K562 (cell line): Measurements from ENCODE around the gene DLGAP3. TPM values are rescaled to one million over a fixed set of nuclear protein-coding genes. Genes with fewer than 3 reads are reported as not detected.

ENCODE experiments used
- CC2D1A ChIP-seq: fragments of 450-650 bp; IDR thresholded peaks from 2 replicates; pipeline ENCODE4 v1.6.1; 2017; ENCODE audit warnings: mild to moderate bottlenecking
- CEBPZ ChIP-seq: fragments of 150-350 bp; IDR thresholded peaks from 2 replicates; pipeline ENCODE4 v1.6.1; 2014; ENCODE audit warnings: low read depth, mild to moderate bottlenecking, low read length, borderline replicate concordance
- COPS2 ChIP-seq: fragments of 450-650 bp; conservative IDR thresholded peaks from 2 replicates; pipeline ENCODE4 v1.6.1; 2016; ENCODE audit warnings: mild to moderate bottlenecking, moderate library complexity
- FOXK1 ChIP-seq: sonication (generic); formaldehyde crosslinking; IDR thresholded peaks from 2 replicates; pipeline ENCODE4 v1.8.0; 2022; ENCODE audit warnings: missing genetic modification reagents, mild to moderate bottlenecking, borderline replicate concordance
- ZNF121 ChIP-seq: sonication (generic); formaldehyde crosslinking; conservative IDR thresholded peaks from 2 replicates; pipeline ENCODE4 v1.8.0; 2022; ENCODE audit warnings: missing genetic modification reagents
- polyA plus RNA-seq, 8 experiments: library from polyadenylated mRNA; depleted of rRNA in 4 of 8; stranded (reverse) in 5 of 8; unstranded in 3 of 8; fragments of >200 nt; fragmentation: Nextera tagmentation in 2 of 8; fragmentation: Illumina TruSeq in 1 of 8; extraction: Ambion mirVana in 2 of 8; extraction: Trizol in 1 of 8; gene quantifications; 2 replicates each; pipeline versions ENCODE4 v1.2.1 to v1.2.3, GENCODE V29; 2011 to 2014; ENCODE audit warnings: inconsistent platforms in 1 of 8, missing spikeins in 1 of 8
- total RNA-seq, 7 experiments: library from RNA; depleted of rRNA in 6 of 7; stranded (reverse); fragments of >200 nt in 6 of 7; fragmentation: Illumina TruSeq in 2 of 7; extraction: Trizol in 2 of 7; gene quantifications; 2 replicates each; pipeline versions ENCODE4 v1.2.1 to v1.2.3, GENCODE V29; 2011 to 2021; ENCODE audit warnings: low replicate concordance in 1 of 7
- TF ChIP-seq, protein P1 (sequence below): fragments of 250-450 bp; sonication (Bioruptor Pico); IDR thresholded peaks from 2 replicates; pipeline ENCODE4 v1.4.0; 2020
- TF ChIP-seq, protein P2 (sequence below), 3 experiments: fragments of 200-800 bp in 1 of 3; fragments of 250-450 bp in 1 of 3; fragments of 450-650 bp in 1 of 3; sonication (Bioruptor Pico) in 1 of 3; sonication (Bioruptor generic) in 1 of 3; formaldehyde crosslinking in 1 of 3; IDR thresholded peaks; 2 replicates each; pipeline versions ENCODE4 v1.6.1 to v1.8.0; 2016 to 2022; ENCODE audit warnings: mild to moderate bottlenecking in 2 of 3, missing genetic modification characterization in 2 of 3, missing compliant biosample characterization in 1 of 3, moderate library complexity in 1 of 3
- TF ChIP-seq, protein P3 (sequence below): fragments of 450-650 bp; IDR thresholded peaks from 2 replicates; pipeline ENCODE4 v1.6.1; 2018; ENCODE audit not compliant: partially characterized antibody
- TF ChIP-seq, protein P4 (sequence below), 2 experiments: fragments of 450-650 bp in 1 of 2; IDR thresholded peaks; 2 replicates each; pipeline ENCODE4 v1.6.1; 2011 to 2017; ENCODE audit warnings: low read depth in 2 of 2, antibody characterized with exemption in 1 of 2, borderline replicate concordance in 1 of 2, low read length in 1 of 2, mild to moderate bottlenecking in 1 of 2, mixed read lengths in 1 of 2; ENCODE audit not compliant: control insufficient read depth in 1 of 2

The DLGAP3 gene
- total and polyA plus RNA-seq, 9 of the 15 experiments (the other 6 are each of a cell fraction or from before 2014, with no cell fraction given), result 0.01 to 0.16 (median 0.07) TPM; not detected in 6

GRCh38 chr1:34845131-34845901, 84.1 kb downstream of the DLGAP3 start (continued):
- TF ChIP-seq CEBPZ (no peak), FOXK1 (CRISPR knock-in tag) (0 out of 2 replicates have a peak, but pooled peaks have one; percentile 17), ZNF121 (CRISPR knock-in tag) (no peak), CC2D1A (no peak), COPS2 (no peak)
- TF ChIP-seq, protein P1, sequence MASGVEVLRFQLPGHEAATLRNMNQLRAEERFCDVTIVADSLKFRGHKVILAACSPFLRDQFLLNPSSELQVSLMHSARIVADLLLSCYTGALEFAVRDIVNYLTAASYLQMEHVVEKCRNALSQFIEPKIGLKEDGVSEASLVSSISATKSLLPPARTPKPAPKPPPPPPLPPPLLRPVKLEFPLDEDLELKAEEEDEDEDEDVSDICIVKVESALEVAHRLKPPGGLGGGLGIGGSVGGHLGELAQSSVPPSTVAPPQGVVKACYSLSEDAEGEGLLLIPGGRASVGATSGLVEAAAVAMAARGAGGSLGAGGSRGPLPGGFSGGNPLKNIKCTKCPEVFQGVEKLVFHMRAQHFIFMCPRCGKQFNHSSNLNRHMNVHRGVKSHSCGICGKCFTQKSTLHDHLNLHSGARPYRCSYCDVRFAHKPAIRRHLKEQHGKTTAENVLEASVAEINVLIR (CRISPR knock-in tag), result no peak
- TF ChIP-seq, protein P2, sequence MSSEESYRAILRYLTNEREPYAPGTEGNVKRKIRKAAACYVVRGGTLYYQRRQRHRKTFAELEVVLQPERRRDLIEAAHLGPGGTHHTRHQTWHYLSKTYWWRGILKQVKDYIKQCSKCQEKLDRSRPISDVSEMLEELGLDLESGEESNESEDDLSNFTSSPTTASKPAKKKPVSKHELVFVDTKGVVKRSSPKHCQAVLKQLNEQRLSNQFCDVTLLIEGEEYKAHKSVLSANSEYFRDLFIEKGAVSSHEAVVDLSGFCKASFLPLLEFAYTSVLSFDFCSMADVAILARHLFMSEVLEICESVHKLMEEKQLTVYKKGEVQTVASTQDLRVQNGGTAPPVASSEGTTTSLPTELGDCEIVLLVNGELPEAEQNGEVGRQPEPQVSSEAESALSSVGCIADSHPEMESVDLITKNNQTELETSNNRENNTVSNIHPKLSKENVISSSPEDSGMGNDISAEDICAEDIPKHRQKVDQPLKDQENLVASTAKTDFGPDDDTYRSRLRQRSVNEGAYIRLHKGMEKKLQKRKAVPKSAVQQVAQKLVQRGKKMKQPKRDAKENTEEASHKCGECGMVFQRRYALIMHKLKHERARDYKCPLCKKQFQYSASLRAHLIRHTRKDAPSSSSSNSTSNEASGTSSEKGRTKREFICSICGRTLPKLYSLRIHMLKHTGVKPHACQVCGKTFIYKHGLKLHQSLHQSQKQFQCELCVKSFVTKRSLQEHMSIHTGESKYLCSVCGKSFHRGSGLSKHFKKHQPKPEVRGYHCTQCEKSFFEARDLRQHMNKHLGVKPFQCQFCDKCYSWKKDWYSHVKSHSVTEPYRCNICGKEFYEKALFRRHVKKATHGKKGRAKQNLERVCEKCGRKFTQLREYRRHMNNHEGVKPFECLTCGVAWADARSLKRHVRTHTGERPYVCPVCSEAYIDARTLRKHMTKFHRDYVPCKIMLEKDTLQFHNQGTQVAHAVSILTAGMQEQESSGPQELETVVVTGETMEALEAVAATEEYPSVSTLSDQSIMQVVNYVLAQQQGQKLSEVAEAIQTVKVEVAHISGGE (CRISPR knock-in tag; IDR thresholded peaks at IDR 0.05), result no peak
- TF ChIP-seq, protein P3, sequence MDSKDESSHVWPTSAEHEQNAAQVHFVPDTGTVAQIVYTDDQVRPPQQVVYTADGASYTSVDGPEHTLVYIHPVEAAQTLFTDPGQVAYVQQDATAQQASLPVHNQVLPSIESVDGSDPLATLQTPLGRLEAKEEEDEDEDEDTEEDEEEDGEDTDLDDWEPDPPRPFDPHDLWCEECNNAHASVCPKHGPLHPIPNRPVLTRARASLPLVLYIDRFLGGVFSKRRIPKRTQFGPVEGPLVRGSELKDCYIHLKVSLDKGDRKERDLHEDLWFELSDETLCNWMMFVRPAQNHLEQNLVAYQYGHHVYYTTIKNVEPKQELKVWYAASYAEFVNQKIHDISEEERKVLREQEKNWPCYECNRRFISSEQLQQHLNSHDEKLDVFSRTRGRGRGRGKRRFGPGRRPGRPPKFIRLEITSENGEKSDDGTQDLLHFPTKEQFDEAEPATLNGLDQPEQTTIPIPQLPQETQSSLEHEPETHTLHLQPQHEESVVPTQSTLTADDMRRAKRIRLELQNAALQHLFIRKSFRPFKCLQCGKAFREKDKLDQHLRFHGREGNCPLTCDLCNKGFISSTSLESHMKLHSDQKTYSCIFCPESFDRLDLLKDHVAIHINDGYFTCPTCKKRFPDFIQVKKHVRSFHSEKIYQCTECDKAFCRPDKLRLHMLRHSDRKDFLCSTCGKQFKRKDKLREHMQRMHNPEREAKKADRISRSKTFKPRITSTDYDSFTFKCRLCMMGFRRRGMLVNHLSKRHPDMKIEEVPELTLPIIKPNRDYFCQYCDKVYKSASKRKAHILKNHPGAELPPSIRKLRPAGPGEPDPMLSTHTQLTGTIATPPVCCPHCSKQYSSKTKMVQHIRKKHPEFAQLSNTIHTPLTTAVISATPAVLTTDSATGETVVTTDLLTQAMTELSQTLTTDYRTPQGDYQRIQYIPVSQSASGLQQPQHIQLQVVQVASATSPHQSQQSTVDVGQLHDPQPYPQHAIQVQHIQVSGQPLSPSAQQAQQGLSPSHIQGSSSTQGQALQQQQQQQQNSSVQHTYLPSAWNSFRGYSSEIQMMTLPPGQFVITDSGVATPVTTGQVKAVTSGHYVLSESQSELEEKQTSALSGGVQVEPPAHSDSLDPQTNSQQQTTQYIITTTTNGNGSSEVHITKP, result peak; percentile 88
- TF ChIP-seq, protein P4, sequence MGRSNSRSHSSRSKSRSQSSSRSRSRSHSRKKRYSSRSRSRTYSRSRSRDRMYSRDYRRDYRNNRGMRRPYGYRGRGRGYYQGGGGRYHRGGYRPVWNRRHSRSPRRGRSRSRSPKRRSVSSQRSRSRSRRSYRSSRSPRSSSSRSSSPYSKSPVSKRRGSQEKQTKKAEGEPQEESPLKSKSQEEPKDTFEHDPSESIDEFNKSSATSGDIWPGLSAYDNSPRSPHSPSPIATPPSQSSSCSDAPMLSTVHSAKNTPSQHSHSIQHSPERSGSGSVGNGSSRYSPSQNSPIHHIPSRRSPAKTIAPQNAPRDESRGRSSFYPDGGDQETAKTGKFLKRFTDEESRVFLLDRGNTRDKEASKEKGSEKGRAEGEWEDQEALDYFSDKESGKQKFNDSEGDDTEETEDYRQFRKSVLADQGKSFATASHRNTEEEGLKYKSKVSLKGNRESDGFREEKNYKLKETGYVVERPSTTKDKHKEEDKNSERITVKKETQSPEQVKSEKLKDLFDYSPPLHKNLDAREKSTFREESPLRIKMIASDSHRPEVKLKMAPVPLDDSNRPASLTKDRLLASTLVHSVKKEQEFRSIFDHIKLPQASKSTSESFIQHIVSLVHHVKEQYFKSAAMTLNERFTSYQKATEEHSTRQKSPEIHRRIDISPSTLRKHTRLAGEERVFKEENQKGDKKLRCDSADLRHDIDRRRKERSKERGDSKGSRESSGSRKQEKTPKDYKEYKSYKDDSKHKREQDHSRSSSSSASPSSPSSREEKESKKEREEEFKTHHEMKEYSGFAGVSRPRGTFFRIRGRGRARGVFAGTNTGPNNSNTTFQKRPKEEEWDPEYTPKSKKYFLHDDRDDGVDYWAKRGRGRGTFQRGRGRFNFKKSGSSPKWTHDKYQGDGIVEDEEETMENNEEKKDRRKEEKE (IDR thresholded peaks at IDR 0.05; ENCODE audit: borderline replicate concordance in 1 of 2, control insufficient read depth in 1 of 2, low read depth in 2 of 2, low read length in 1 of 2), result no peak
